PC-3 (cell line): ENCODE data around the gene NMRAL1. TPM values are rescaled to one million over a fixed set of nuclear protein-coding genes. Genes with fewer than 3 reads are reported as not detected.

Experiments
- ATAC-seq: fragments of 200-7000 bp; cut with Tn5 transposase; 2 replicates; pipeline ENCODE4 v1.9.1; 2020; ENCODE audit warnings: mild to moderate bottlenecking, moderate library complexity
- BruUV-seq: library from RNA; stranded (reverse); fragments of 400-500 nt; replicated peaks from 2 replicates; lab custom pipeline; 2021; lab: Mats Ljungman, UMichigan
- CTCF ChIA-PET: fragments of 300-600 bp; sonication (Branson Sonifier 250); formaldehyde crosslinking; loops from one replicate; lab custom pipeline; 2022; ENCODE audit warnings: antibody characterized with exemption; lab: Charles Lee
- POLR2A ChIA-PET: fragments of 300-600 bp; sonication (Branson Sonifier 250); formaldehyde crosslinking; loops from one replicate; lab custom pipeline; 2022; ENCODE audit warnings: antibody characterized with exemption; ENCODE audit not compliant: unreplicated experiment; lab: Charles Lee
- DNase-seq: peaks from one replicate; pipeline ENCODE4 v3.0.0-alpha.2; 2015
- H2AFZ ChIP-seq: fragments of 300-600 bp; sonication (generic); 2 replicates; pipeline ENCODE4 v1.6.0; 2016; ENCODE audit warnings: antibody characterized with exemption, low read length
- H3F3A ChIP-seq: fragments of 300-600 bp; sonication (generic); one replicate; pipeline ENCODE4 v1.6.0; 2017; ENCODE audit warnings: antibody characterized with exemption, low read length, control low read depth, mild to moderate bottlenecking; ENCODE audit not compliant: unreplicated experiment
- H3K27ac ChIP-seq: fragments of 300-600 bp; sonication (generic); 2 replicates; pipeline ENCODE4 v1.5.1; 2016; ENCODE audit warnings: mild to moderate bottlenecking, low read length
- H3K27me3 ChIP-seq: fragments of 300-600 bp; sonication (generic); 2 replicates; pipeline ENCODE4 v1.6.1; 2016; ENCODE audit warnings: low read length, mixed read lengths
- H3K36me3 ChIP-seq: fragments of 300-600 bp; sonication (generic); 2 replicates; pipeline ENCODE4 v1.6.1; 2016; ENCODE audit warnings: low read depth, mixed run types, low read length, mixed read lengths
- H3K4me1 ChIP-seq: fragments of 300-600 bp; sonication (generic); 2 replicates; pipeline ENCODE4 v1.5.1; 2016; ENCODE audit warnings: low read length; ENCODE audit not compliant: insufficient read depth
- H3K4me2 ChIP-seq: fragments of 300-600 bp; sonication (generic); 2 replicates; pipeline ENCODE4 v1.6.0; 2016; ENCODE audit warnings: low read length
- H3K4me3 ChIP-seq: fragments of 300-600 bp; sonication (generic); 2 replicates; pipeline ENCODE4 v1.5.1; 2016; ENCODE audit warnings: mild to moderate bottlenecking, low read length, mixed read lengths
- H3K79me2 ChIP-seq: fragments of 300-600 bp; sonication (generic); 2 replicates; pipeline ENCODE4 v1.6.1; 2017; ENCODE audit warnings: low read length, mixed read lengths
- H3K9ac ChIP-seq: fragments of 300-600 bp; sonication (generic); 2 replicates; pipeline ENCODE4 v1.6.0; 2016; ENCODE audit warnings: mild to moderate bottlenecking, low read length
- H3K9me2 ChIP-seq: fragments of 300-600 bp; sonication (generic); replicated peaks from 2 replicates; pipeline ENCODE4 v1.6.1; 2016; ENCODE audit warnings: mixed run types, low read length, mixed read lengths
- H3K9me3 ChIP-seq: fragments of 300-600 bp; sonication (generic); 2 replicates; pipeline ENCODE4 v1.6.1; 2016; ENCODE audit warnings: low read length, mixed read lengths
- H4K20me1 ChIP-seq: fragments of 300-600 bp; sonication (generic); 2 replicates; pipeline ENCODE4 v1.6.1; 2016; ENCODE audit warnings: low read length, mixed read lengths
- EZH2 ChIP-seq: fragments of 300-600 bp; sonication (generic); IDR thresholded peaks from one replicate; pipeline ENCODE4 v1.6.1; 2017; ENCODE audit warnings: antibody characterized with exemption, mild to moderate bottlenecking, low read length; ENCODE audit not compliant: unreplicated experiment
- EZH2phosphoT487 ChIP-seq: fragments of 300-600 bp; sonication (generic); IDR thresholded peaks from 2 replicates; pipeline ENCODE4 v1.6.1; 2018; ENCODE audit warnings: mild to moderate bottlenecking, antibody characterized with exemption, low read length, borderline replicate concordance
- intact Hi-C: fragments of 100-400 bp; cut with micrococcal nuclease; formaldehyde crosslinking; loops from 2 replicates; pipeline ENCODE4 v1.9.0; 2023
- total RNA-seq: library from RNA; depleted of rRNA; stranded (reverse); fragments of >200 nt; gene quantifications from 2 replicates; pipeline ENCODE4 v1.2.3, GENCODE V29; 2014
- TF ChIP-seq, protein P1 (sequence below): fragments of 300-600 bp; sonication (generic); conservative IDR thresholded peaks from 2 replicates; pipeline ENCODE4 v1.5.1; 2017; ENCODE audit warnings: antibody characterized with exemption, low read depth, mild to moderate bottlenecking, low read length

Gene NMRAL1
- total RNA-seq, 1 experiment from 2014 or later = 92.6 TPM

DNA sequence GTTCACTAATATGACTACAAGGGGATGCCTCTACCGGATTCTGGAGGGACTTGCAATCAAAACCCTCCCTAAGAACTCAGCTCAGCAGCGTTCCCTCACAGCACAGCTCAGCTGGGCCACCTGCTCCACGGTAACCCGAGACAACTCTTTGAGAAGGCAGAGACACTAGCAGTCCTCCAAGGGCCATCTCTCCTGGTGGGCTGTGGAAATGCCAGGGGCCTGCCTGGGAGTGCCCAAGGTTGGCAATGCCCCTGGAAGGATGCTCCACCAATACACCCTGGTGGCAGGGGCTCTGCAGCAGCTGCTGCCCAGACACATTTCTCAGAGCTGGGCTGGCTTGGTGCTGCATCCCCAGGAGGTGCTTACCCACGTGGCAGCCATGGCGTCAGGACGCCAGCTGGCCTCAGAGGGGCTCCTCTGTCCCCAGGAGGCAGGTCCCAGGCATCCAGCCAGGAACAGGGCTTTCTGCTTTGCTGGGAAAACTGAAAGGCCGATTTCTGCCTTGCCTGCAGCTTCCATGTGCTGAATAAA is 47.7 kb upstream of the NMRAL1 start:
- TF ChIP-seq, protein P1, sequence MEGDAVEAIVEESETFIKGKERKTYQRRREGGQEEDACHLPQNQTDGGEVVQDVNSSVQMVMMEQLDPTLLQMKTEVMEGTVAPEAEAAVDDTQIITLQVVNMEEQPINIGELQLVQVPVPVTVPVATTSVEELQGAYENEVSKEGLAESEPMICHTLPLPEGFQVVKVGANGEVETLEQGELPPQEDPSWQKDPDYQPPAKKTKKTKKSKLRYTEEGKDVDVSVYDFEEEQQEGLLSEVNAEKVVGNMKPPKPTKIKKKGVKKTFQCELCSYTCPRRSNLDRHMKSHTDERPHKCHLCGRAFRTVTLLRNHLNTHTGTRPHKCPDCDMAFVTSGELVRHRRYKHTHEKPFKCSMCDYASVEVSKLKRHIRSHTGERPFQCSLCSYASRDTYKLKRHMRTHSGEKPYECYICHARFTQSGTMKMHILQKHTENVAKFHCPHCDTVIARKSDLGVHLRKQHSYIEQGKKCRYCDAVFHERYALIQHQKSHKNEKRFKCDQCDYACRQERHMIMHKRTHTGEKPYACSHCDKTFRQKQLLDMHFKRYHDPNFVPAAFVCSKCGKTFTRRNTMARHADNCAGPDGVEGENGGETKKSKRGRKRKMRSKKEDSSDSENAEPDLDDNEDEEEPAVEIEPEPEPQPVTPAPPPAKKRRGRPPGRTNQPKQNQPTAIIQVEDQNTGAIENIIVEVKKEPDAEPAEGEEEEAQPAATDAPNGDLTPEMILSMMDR = no peak
- no peak for TF ChIP-seq EZH2
- TF ChIP-seq EZH2phosphoT487 = no peak
- Histone ChIP-seq H3K4me1 (no peaks in the 10 kb centered on the region), H3F3A (no peaks in the 10 kb centered on the region), H3K9ac (no peak overlapping the region), H3K4me3 (no peak overlapping the region), H4K20me1 (no peaks in the 10 kb centered on the region), H3K27me3 (no peaks in the 10 kb centered on the region), H3K27ac (no peak overlapping the region), H2AFZ (no peak overlapping the region), H3K36me3 (no peaks in the 10 kb centered on the region), H3K4me2 (no peak overlapping the region), H3K79me2 (no peaks in the 10 kb centered on the region), H3K9me2 (no peaks in the 10 kb centered on the region), H3K9me3 (no peaks in the 10 kb centered on the region)
- DNase-seq (no peak), ATAC-seq (no peak)
- POLR2A ChIA-PET = no interaction called here
- no TSS peak for BruUV-seq
- intact Hi-C loops = no loop called here
- CTCF ChIA-PET = no interaction called here

DNA sequence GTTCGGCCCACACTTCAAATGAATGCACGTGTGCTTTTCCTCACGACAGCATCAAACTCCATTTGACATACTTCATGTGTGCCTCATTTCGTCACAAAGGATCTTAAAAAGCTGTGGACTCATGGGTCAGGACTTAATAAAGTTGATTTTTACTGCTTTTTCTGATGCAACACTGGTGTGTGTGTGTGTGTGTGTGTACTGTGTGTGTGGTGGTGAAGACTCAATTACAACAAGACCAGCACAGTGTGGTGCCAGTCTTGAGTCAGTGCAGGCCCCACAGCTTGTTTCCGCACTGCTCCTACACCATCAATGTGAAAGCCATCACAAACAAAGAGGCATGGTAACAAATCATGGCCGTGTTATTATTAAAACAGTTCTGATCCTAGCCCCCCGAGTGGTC is 46.5 kb upstream of the NMRAL1 start:
- Histone ChIP-seq H3K9me3 (no peaks in the 10 kb centered on the region), H2AFZ (no peak overlapping the region), H3K9ac (no peak overlapping the region), H3K27ac (no peak overlapping the region), H3K36me3 (no peaks in the 10 kb centered on the region), H3K4me1 (no peaks in the 10 kb centered on the region), H3K9me2 (no peaks in the 10 kb centered on the region), H3K27me3 (no peaks in the 10 kb centered on the region), H3K79me2 (no peaks in the 10 kb centered on the region), H3K4me3 (no peak overlapping the region), H3F3A (no peaks in the 10 kb centered on the region), H4K20me1 (no peaks in the 10 kb centered on the region), H3K4me2 (no peak overlapping the region)
- POLR2A ChIA-PET = interaction anchor here (0.7 kb wide), 1 partner anchor 71 kb away, joined by 4 read pairs; no protein-coding TSS in a partner anchor
- intact Hi-C loops = no loop called here
- DNase-seq (no peak), ATAC-seq (no peak)
- no TSS peak for BruUV-seq
- TF ChIP-seq, protein P1 = no peak
- TF ChIP-seq EZH2phosphoT487 = no peak
- CTCF ChIA-PET = no interaction called here

DNA sequence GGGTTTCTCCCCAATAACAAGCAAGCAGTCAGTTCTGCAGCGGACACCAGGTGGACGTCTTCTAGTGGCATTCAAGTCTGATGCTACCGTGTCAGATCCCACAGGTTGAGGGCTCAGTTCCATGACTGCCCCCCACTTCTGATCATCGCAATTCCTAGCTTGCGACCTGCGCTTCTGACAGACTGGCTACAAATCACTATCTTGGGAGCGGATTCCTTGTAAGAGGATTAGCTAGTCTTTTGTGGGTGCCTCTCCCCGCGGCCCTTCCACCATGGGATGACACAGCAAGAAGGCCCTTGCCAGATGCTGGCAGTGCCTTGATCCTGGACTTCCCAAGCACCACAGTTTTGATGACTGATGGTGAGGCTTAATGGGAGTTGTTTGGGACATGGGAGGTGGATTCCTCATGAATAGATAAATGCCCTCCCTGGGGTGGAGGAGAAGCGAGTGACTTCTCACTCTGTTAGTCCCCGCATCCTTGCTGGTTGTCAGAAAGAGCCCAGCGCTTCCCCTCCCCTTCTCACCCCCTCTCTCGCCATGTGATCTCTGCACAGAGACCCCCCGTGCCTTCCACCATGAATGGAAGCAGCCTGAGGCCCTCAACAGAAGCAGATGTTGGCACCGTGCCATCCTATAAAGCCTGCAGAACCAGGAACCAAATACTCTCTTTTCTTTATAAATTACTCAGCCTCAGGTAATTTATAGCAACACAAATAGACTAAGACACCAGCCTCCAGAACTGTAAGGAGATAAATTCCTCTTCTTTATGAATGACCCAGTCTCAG is 45.0 kb upstream of the NMRAL1 start:
- POLR2A ChIA-PET = no interaction called here
- no peaks in the 10 kb centered on the region for H3K79me2 ChIP-seq
- BruUV-seq = no TSS peak

More for the DNA sequence above, 45.0 kb upstream of the NMRAL1 start:
- TF ChIP-seq, protein P1 = no peak
- no peak for TF ChIP-seq EZH2
- no peak for TF ChIP-seq EZH2phosphoT487
- Histone ChIP-seq H3K9me3 (no peaks in the 10 kb centered on the region), H3K4me2 (no peak overlapping the region), H3K9me2 (no peaks in the 10 kb centered on the region), H3K4me1 (no peaks in the 10 kb centered on the region), H4K20me1 (no peaks in the 10 kb centered on the region), H3K36me3 (no peaks in the 10 kb centered on the region), H3K9ac (no peak overlapping the region), H3K27me3 (no peaks in the 10 kb centered on the region), H3F3A (no peaks in the 10 kb centered on the region), H2AFZ (no peak overlapping the region), H3K27ac (no peak overlapping the region), H3K4me3 (no peak overlapping the region)
- DNase-seq = no peak
- CTCF ChIA-PET = no interaction called here
- ATAC-seq = no peak
- intact Hi-C loops = no loop called here
